HG02840 (cell line): ENCODE measurements around the gene SH3GL1.

Experiments
- ATAC-seq: cut with Tn5 transposase; IDR thresholded peaks from one replicate; pipeline ENCODE4 v1.9.1; 2021; ENCODE audit warnings: mild to moderate bottlenecking, moderate library complexity, moderate number of reproducible peaks; ENCODE audit not compliant: unreplicated experiment, low FRiP score

The SH3GL1 gene

DNA sequence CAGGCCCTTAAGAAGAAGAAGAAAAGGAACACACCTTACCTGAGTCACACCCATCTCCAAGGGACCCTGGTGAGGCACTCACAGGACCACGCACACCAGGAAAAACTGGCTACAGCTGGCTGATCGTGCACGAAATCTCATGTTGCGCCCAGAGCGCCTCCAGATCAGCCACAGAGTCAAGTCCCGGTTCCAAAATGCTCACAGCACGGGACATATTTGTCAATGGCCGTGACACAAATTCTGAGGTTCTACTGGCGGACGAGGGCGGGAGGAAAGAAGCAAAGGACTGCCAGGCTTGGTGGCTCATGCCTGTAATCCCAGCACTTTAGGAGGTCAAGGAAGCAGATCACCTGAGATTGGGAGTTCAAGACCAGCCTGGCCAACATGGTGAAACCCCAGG lies 21.5 kb downstream of the SH3GL1 start:
- no peak for ATAC-seq

DNA sequence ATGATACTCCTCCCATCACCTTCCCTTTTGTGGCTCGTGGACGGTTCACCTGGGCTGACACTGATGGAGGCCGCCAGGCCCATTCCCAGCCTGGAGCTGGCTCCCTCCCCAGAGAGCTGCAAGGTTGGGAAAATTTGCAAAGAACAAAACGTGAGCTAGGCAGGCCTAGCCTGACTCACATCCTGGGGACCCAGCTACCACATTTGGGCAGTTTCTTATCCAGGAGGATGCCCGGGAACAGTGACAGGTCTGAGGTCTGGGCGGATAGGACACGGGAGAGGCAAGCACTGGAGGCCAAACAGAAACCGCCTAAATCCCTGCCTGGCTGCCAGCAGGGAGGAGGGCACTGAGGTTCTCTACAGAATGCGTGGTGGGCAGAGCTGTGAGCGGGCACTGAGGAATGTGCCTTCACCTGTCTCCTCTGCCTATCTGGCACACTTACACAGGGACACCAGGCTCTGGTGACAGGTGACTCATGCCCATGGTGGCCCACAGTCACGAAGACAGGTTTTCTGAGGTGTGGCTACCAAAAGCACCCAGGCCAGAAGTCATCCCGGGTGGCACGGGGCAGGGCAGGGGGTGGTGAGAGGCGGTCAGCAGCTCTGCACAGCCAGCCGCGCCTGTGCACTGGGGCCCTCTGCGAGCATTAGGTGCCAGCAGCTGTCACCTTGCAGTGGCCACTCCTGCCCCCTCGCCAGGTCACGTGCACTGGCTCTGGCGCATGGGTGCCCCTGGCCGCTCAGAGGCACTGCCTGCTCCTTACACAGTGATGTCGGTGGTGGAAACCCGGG lies 23.2 kb downstream of the SH3GL1 start:
- no peak for ATAC-seq

DNA sequence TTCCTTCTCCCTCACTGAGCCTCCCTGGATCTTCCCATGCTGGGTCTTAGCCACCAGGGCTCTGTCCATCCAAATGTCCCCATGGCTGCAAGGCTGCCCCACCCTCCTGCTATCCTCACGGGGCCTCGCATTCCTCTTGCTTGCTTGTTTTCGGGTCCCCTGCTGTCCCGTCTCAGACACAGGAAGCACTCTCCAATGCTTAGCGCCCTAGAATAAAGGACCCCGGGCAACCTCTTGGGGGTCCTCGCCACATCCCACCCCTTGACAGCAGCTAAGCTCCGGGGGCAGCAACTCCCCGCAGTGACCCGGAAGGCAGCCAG lies 23.7 kb downstream of the SH3GL1 start:
- no peak for ATAC-seq

DNA sequence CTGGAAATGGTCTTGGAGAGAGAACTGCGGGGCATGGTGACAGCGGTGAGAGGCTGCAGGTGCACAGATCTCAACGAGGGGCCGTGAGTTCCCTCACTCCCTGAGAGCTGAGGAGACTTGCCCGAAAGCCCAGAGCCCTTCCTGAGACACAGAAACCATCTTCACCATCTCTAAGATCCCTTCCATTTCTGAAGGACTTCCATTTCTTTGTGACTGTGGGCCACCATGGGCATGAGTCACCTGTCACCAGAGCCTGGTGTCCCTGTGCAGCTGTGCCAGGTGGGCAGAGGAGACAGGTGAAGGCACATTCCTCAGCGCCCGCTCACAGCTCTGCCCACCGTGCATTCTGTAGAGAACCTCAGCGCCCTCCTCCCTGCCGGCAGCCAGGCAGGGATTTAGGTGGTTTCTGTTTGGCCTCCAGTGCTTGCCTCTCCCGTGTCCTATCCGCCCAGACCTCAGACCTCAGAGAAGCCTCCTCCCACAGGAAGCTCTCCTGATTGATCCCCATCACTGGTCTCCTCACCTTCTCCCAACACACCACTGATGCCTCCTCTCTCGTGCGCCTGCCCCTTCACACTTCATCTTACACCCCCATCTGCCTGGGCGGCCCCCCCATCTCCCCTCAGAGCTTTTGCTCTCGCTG lies 24.2 kb downstream of the SH3GL1 start:
- ATAC-seq, result no peak

DNA sequence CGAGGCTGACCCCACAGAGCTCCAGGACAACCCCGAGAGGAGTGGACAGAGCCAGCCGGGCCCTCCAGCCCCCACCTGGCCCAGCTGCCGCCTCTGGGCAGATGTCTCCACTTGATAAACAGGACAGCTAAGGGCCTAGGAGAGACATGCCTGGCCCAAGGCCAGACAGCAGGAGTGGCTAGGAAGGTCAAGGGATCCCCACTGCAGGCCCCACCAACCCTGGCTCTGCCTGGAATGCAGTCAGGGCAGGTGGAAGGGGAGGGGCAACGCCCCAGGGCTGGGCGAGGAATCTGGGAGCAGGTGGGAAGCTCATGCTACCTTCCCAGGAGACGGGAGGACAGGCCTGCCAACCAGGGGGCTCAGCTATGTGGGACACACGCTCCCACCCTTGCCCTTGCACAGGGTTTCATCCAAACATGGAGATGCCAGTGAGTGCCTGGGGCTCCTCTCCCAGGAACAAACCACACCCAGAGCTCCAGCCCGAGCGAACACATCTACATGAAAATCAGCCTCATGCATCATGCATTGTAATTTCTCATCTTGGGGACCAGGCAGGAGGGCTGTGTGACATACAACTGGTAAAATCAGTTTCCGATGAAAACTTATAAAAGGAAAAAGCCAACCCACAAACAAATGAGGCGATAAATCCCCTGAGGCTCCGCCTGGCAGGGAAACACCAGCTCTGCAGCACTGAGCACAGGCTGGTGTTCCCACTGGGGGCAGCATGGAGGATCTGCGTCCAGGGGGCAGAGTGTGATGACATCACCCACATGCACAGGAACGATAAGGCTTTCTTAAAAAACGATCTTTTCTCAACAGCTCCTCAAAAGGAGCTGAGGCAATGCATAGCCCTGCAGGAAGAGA lies 25.0 kb downstream of the SH3GL1 start:
- no peak for ATAC-seq

DNA sequence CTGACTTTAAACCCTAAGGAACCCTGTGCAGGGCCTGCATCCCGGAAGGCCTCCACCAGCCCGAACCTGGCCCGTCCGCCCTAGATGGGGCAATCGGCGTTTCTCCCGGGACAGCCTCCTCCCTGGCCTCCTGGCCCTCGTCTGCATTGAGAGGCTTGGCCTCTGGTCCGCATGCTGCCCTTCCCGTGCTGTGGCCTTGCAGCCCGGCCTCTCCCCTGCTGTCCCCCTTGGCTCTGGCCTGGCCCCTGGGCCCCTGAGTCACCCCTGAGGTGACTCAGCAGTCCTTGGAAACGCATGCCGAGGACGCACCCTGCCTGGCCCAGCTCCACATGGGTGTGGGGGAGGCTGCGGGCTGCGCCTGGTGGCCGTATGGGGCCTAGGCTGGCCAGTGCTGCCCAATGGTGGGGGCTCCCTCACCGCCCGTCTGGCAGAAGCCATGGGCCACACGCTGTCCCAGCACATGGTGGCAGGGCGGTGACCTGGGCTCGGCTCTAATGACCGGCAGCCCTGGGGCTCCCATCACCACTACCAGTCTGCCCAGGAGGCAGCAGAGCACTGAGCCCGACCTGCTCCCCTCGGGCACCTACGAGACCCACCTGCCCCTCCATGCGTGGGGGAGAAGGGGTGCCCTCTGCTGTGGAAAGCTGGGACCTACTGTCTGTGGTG lies 25.7 kb downstream of the SH3GL1 start:
- ATAC-seq, result no peak

DNA sequence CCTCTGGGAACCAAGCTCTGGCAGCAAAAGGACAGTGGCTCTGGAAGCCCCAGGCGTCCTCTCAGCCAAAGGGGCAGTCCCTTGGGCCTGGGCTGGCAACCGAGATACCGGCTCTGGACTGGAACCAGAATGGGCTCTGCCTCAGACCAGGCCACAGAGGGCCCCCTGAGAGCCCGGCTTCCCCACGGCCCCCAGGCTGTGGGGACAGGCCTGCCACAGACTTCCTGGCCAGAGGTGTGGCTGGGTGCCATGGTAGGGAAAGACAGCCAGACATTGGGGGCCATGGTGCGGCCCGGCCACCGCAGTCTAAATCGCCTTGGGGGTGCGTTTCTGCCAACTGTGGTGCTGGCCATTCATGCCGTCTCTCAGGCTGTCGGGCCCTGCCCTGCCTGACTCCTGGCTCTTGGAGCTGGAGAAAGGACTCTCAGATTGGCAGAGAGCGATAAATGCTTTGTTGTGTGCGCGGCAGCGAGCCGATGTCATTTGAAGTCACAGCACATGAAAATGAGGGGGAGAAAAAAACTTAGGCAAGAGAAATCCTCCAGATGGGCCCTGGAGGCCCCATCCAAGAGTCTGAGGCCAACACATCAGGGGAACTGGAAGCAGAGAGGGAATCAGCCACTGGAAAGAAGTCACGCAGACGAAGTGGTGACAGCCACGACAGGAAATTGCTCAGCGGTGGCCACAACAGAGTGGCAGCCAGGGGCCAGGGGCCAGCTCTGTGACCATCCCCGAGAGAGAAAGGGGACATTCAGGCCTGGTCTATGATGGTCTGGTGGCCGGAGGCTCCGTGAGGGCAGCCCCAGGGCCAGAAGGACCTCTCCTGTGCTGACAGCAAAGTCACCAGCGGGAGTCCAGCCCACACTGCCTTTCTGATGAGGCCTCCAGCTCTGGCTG lies 26.5 kb downstream of the SH3GL1 start:
- ATAC-seq, result no peak

DNA sequence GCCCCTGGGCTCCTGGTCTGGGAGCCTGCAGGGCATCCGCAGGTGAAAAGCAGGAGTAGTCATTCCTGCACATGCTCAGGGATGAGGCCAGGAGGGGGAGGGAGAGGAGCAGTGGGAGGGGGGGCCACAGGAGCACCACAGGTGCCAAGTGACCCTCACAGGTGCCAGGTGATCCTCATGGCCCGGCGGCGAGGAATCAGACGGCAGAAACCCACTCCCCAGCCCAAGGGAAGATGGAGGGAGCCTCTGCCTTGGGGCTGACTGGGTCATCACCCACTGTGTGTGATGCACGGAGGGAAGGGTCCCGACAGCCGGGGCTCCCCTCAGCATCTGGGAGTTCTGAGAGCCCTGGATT lies 27.4 kb downstream of the SH3GL1 start:
- ATAC-seq, result no peak

DNA sequence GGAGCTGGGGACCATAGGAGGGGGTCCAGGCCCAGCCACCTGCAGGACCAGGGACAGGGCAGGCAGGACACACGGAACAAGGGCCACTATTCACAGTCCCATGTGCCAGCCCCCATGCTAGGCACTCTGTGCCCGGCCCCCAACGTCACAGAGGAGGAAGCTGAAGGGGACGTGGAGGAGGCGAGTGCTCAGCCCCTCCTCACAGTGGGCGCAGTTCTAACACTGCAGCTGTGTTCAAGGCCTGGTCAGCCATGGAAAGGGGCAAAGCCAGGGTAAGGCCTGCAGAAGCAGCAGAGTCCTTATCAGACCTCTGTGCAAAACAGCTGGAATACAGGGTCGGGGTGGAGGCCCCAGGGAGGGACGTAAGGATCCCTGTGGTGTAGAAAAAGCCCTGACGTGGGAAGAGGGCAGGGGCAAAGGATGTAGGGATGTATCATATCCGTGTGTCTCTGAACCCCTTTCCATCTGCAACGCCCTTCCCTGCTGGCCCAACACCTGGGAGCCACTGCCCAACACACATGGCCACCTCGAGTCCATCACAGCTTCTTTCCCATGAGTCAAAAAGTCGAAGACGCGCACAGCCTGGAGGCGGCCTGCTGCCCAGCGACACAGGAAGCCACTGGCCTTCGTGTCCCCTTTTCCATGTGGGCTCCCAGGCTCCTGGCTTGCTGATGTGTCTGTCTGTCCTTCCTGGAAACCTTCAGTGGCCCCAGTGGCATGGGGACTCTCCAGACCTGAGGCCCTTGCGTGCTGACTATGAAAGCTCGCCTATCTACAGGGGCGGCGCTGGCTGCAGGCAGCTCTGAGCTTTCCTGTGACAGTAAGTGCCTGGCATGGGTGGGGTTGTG lies 28.0 kb downstream of the SH3GL1 start:
- no peak for ATAC-seq

DNA sequence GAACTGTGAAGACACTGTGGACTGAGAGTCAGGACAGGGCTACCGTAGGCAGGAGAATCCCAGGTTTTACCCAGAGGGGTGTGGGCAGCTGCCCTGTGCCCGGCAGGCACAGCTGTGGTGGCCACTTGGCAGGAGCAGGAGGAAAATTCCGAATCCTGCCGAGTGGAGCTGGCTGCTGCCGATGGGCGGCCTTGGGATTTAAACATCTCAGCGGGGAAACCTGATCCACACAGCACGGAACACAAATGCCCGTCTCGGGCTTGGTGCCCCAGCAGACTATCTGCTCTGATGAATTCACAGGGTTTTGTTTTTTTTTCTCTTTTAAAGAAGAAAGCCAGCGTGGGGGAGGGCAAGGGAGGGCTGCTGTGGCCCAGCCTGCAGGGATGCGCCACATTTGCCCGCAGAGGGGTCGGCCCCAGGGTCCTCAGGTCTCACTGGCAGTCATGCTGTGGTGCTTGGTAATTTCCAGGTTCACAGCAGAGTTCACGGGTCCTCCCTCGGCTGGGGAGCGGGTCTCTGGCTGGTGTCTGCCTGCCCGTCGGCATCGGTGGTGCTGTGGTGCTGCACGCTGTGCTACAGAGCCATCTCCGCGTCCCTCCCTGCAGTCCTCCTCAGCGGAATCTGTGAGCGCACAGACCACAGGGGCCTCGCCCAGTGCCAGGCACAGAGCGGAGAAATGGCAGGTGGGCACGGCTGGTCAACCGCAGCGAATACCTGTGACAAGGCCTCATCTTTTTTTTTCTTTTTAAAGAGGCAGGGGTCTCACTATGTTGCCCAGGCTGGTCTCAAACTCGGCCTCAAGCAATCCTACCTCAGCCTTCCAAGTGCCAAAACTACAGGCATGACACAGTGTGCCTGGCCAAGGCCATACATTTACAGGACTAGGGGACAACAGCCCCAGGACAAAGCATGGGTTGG lies 28.8 kb downstream of the SH3GL1 start:
- ATAC-seq, result no peak

DNA sequence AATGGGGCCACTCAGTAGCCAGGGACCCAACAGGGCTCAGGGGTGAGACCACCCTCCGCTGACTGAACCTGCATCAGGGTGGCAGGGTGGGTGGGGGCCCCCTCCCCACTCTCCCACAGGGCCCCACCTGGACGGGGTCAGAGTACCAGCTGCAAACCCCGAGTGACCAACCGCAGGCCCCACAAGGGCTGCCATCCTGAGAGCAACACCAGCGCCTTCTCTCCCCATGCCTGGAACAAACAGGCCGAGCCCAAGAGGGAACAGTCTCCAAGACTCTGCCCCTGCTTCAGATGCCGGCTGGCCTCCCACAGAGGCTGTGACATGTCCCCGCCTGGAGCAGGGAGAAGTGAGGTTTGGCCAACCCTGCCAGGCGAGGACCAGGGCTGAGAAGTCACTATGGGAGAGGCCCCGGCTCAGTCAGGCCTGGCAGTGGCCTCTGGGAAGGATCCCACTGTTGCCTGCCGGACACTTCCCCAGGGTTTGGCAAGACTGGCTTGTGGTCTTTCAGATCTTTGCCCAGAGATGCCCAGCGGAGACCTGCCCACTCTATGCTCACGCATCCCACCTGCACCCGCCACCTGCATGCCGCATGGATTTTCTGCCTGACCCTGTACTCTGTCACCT lies 29.8 kb downstream of the SH3GL1 start:
- ATAC-seq, result no peak

DNA sequence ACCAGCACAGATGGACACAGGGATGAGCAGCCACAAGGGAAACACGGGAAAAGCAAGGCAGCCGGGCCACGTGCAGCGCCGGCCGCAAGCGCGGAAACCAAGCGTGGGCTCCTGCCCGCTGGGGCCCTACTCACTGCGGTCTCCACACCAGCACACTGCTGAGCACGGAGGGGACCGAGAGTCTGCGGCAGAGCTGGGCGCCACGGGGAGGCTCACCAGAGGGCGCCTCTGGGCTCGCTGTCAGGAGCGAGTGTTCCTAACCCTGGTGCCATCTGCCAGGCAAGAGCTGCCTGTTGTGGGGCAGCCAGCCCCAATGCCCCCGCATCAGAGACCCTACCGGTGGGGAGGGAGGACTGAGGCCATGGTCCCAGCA lies 30.5 kb downstream of the SH3GL1 start:
- peak; percentile 21 for ATAC-seq

DNA sequence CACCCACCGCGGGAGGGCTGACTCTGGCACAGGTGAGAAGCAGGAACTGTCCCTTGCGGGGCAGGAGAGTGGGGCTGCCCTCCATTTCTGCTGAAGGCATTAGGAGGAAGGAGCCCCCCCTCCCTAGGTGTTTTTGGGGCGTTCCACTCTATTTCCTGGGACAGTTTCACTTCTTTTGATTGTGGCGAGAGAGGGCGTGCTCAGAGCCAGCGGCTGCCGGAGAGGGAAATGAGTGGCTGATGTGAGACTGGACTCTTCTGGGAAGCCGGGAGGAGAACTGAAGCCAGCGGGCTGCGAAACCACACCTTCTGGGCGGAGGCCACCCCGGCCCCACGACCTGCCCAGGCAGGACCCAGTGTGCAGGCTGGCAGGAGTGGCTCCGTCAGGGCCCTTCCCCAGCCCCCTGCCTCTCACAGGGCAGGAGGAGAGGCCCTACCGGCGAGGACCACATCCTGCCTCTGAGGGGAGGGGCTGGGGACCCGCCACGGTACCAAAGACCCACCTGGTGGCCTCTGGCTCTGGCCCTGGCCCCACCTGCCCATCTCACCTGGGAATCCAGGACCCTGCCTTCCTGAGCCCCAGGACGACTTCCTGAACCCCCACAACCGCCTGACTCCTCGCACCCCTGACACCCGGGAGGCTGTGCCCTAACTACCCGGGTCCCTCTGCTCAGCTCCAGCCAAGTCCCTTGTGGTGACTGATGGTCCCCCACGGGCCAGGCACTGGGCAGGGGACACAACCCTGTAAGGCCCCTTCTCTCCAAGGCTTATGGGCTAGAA lies 31.0 kb downstream of the SH3GL1 start:
- peak; percentile 49 for ATAC-seq

DNA sequence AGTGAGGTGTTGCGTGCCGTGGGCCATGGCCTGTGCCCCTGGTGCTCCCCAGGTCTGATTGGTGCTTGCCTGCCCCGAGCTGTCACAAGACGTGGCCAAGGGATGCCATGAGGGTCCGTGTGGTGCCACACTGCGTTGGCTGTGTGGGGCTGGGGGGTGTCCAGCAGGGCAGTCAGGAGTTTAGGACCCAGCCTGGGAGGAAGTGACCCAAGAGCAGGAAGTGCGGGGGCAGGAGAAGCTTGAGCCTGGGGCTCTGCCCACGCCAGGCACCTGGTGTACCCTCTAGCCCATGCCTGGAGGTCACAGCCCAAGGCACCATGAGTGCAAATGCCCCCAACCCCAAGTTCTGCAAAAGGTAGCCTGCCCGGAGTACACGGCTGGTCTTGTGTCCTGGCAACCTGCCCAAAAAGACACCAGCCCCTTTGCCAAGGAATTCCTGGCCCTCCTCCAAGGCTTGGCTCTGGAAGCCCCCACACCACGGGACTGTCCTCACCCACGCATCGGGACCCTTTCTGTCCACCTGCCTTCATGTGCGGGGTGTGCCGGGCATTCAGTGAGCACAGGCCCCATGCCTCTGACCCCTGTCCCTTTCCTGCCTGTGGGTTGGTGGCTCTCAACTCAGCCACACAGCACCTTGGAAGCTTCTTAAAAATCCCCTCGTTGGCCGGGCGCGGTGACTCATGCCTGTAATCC lies 32.1 kb downstream of the SH3GL1 start:
- ATAC-seq, result no peak

DNA sequence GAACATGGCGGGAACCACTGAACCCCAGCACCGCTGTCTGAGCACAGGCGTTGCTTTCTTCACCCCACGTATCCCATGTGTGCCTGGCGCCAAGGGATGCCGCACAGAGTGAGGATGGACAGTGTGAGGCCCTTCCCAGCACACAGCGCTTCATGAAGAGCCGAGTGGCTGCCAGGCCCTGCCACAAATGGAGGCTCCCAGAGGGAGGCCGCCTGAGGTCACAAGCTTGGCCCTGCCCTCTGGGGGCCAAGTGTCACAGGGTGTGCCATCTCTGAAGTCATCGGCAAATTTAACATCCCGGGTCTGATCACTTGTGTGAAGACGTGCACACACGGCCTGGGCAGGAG lies 32.6 kb downstream of the SH3GL1 start:
- no peak for ATAC-seq

DNA sequence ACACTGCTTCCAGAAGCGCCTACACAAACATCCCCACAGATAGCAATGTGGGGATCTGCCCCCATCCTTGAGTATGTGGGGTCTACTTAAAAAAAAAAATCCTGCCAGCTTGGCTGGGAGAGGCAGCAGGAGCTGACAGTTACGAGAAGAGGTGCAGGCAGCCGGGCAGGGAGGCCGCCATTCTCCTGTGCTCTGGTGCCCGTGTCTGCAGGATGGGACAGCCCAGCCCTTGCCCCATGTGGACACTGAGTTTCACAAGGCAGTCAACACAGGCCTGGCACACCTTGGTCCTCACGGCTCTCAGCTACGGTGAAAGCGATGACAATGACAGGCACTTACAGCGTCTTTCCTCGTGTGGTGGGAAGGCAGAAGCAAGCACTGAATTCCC lies 33.0 kb downstream of the SH3GL1 start:
- no peak for ATAC-seq
